Measurements from ENCODE around the gene VCAM1. TPM values are rescaled to one million over a fixed set of nuclear protein-coding genes. Genes with fewer than 3 reads are reported as not detected.

VCAM1 gene
- total RNA-seq, 4 donors from 2014 or later = 5.8 to 25.7 (median 7.9) TPM

DNA sequence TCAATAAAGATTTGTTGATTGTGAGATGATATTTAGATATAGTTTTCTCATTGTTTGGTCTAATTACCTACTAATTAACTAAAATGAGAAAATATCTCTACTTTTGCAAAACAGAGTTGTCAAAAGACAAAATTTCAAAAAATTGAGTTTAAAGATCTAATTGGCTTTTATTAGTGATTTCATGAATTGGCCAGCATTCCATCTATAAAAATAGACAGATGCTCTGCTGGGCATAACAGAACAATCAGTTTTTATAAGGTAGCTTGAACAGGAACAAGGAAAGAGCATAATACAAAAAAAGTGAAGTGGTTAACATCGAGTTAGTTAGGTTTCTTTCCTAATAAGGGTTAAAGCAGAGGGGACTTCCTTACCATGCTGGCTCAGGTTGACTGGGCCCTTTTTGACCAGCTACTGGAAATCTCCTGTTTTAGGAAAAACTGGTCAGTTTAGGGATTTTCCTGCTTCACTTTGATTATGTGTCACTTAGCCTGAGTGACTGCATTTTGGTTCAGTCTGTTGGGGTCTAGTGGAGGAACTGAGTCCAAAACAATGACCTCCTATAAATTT, 63.0 kb downstream of the VCAM1 start:
- no peak for TF ChIP-seq POLR2A (IDR thresholded peaks at IDR 0.05; ENCODE audit: low read depth)
- no peak for TF ChIP-seq EP300 (IDR thresholded peaks at IDR 0.05)
- TF ChIP-seq, protein P1, sequence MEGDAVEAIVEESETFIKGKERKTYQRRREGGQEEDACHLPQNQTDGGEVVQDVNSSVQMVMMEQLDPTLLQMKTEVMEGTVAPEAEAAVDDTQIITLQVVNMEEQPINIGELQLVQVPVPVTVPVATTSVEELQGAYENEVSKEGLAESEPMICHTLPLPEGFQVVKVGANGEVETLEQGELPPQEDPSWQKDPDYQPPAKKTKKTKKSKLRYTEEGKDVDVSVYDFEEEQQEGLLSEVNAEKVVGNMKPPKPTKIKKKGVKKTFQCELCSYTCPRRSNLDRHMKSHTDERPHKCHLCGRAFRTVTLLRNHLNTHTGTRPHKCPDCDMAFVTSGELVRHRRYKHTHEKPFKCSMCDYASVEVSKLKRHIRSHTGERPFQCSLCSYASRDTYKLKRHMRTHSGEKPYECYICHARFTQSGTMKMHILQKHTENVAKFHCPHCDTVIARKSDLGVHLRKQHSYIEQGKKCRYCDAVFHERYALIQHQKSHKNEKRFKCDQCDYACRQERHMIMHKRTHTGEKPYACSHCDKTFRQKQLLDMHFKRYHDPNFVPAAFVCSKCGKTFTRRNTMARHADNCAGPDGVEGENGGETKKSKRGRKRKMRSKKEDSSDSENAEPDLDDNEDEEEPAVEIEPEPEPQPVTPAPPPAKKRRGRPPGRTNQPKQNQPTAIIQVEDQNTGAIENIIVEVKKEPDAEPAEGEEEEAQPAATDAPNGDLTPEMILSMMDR (IDR thresholded peaks at IDR 0.05) = no peak
- TF ChIP-seq POLR2AphosphoS5 (IDR thresholded peaks at IDR 0.05) = no peak
- Histone ChIP-seq H3K27me3 (no peaks in the 10 kb centered on the region), H3K4me1 (no peaks in the 10 kb centered on the region), H3K36me3 (no peaks in the 10 kb centered on the region), H3K27ac (replicated peaks in 1 of 4) (no peak overlapping the region), H3K9me3 (no peaks in the 10 kb centered on the region), H3K4me3 (no peak overlapping the region)
- intact Hi-C loops (cut with DNase I) = no loop called here
- WGBS = 67% methylated on average over 1 of the region's 1 CpG
- DNase-seq (ENCODE audit: extremely low spot score) = no peak

DNA sequence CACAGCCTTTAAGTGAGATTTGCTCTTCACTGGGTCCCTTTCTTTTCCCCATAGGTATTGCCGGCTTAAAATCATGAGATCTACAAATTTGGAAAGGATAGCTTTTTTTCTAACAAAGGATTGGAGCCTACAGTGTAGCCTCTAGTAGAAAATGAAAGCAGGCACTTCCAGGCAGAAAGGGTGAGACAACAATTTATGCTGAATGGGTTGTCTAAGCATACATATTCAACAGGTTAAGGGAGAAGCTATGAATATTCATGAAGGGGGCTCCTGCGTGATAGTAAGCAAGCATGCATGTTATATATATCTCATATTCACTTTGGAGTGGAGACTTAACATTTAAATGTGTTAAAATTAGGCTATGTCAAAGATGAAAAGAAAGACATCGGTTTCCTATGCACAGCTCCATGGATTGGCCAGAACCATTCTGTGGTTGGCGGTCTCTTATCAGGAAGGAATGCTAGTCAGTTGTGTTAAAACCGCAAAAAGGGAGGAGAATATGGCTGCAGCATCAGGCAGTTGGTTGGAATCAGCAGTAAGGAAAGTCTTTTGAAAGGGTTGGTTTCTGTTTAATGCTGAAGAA, 66.0 kb downstream of the VCAM1 start:
- H3K9me3 ChIP-seq = no peaks in the 10 kb centered on the region
- H3K4me1 ChIP-seq = no peaks in the 10 kb centered on the region
- H3K36me3 ChIP-seq = no peaks in the 10 kb centered on the region
- 57% methylated on average over 5 of the region's 5 CpGs for WGBS
- H3K4me3 ChIP-seq = no peak overlapping the region
- DNase-seq (ENCODE audit: extremely low spot score) = no peak
- no peak overlapping the region for H3K27ac ChIP-seq (replicated peaks in 1 of 4)
- TF ChIP-seq POLR2AphosphoS5 (IDR thresholded peaks at IDR 0.05) (no peak), EP300 (IDR thresholded peaks at IDR 0.05) (no peak), POLR2A (IDR thresholded peaks at IDR 0.05; ENCODE audit: low read depth) (no peak)
- TF ChIP-seq, protein P1 (IDR thresholded peaks at IDR 0.05) = no peak
- intact Hi-C loops (cut with DNase I) = no loop called here
- H3K27me3 ChIP-seq = no peaks in the 10 kb centered on the region

DNA sequence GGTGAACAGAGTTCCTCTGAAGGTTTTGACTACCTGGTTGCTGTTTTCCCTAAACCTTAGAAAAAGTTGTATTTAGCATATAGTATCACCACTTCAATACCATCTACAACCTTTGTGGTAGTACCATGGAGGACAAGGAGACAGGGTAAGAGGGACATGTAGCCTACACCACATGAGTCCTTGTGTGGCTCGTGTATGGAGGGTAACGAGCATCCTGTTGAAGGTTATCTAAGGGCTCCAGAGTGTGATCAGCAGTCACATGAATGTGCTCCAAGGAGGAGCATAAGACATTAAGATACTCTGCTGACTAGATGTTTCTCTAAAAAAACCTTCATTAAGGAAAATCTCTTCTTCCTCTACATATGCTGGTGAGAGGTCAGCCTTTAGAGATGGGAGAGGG, 67.3 kb downstream of the VCAM1 start:
- intact Hi-C loops (cut with DNase I) = no loop called here

More for the DNA sequence above, 67.3 kb downstream of the VCAM1 start:
- H3K27ac ChIP-seq (replicated peaks in 1 of 4) = no peak overlapping the region
- H3K4me1 ChIP-seq = no peaks in the 10 kb centered on the region
- no peaks in the 10 kb centered on the region for H3K36me3 ChIP-seq
- no peaks in the 10 kb centered on the region for H3K27me3 ChIP-seq
- no peak for TF ChIP-seq POLR2AphosphoS5 (IDR thresholded peaks at IDR 0.05)
- TF ChIP-seq POLR2A (IDR thresholded peaks at IDR 0.05; ENCODE audit: low read depth) = no peak
- no peak for TF ChIP-seq EP300 (IDR thresholded peaks at IDR 0.05)
- TF ChIP-seq, protein P1 (IDR thresholded peaks at IDR 0.05) = no peak
- H3K4me3 ChIP-seq = no peak overlapping the region
- 94% methylated on average over 2 of the region's 2 CpGs for WGBS
- no peak for DNase-seq (ENCODE audit: extremely low spot score)
- H3K9me3 ChIP-seq = no peaks in the 10 kb centered on the region

Other genes starting within 250 kb of the VCAM1 start
- gene GPR88, start 181.6 kb upstream of the VCAM1 start, total RNA-seq = 1 to 10 TPM; 1.2 to 7.6 (median 2.3) TPM
- gene EXTL2, start 175.1 kb downstream of the VCAM1 start, total RNA-seq = 10 to 100 TPM; 14.5 to 21.6 (median 17.6) TPM
- gene SLC30A7, start 176.3 kb downstream of the VCAM1 start, total RNA-seq = 10 to 100 TPM; 10.5 to 19.9 (median 13.6) TPM

Measured in esophagus muscularis mucosa (tissue), 4 donors.